Endothelial cell of umbilical vein (primary cell): ENCODE data around the gene ANP32B. TPM values are rescaled to one million over a fixed set of nuclear protein-coding genes. Genes with fewer than 3 reads are reported as not detected.
A peak's percentile ranks its signal among the peaks of the same experiment; 100 is the strongest.

ENCODE experiments used
- Bru-seq: library from RNA; stranded (reverse); fragments of 400-500 nt; gene quantifications from one replicate; lab custom pipeline; 2021; lab: Mats Ljungman, UMichigan
- BruChase-seq, 2 experiments: library from RNA; stranded (reverse); fragments of 400-500 nt; gene quantifications; one replicate each; lab custom pipeline; 2021; lab: Mats Ljungman, UMichigan
- BruUV-seq: library from RNA; stranded (reverse); fragments of 400-500 nt; replicated peaks from 2 replicates; lab custom pipeline; 2021; lab: Mats Ljungman, UMichigan
- CTCF ChIA-PET: fragments of 300-600, 350-600 bp; sonication (Branson Sonifier 250); formaldehyde crosslinking; loops from one replicate; lab custom pipeline; 2021; ENCODE audit warnings: antibody characterized with exemption, inconsistent platforms; lab: Charles Lee
- POLR2A ChIA-PET: fragments of 300-600, 350-600 bp; sonication (Branson Sonifier 250); formaldehyde crosslinking; loops from one replicate; lab custom pipeline; 2021; ENCODE audit warnings: antibody characterized with exemption, inconsistent platforms; lab: Charles Lee
- DNase-seq: peaks from one replicate; pipeline ENCODE4 v3.0.0-alpha.2; 2011; ENCODE audit warnings: low read depth, low spot score
- FAIRE-seq: peaks from 2 replicates; lab custom pipeline; 2011; peaks lifted over from hg19 to GRCh38; lab: Jason Lieb, UNC
- H2AFZ ChIP-seq: 2 replicates; pipeline ENCODE4 v1.6.0; 2012; ENCODE audit warnings: low read depth, low read length, control low read depth, inconsistent platforms
- H3K27ac ChIP-seq: 2 replicates; pipeline ENCODE4 v1.5.1; 2011; ENCODE audit warnings: low read depth, mild to moderate bottlenecking, control low read depth, low read length, moderate library complexity; ENCODE audit not compliant: insufficient read depth
- H3K27me3 ChIP-seq, 2 experiments: 2 replicates each; pipeline versions ENCODE4 v1.6.0 to v1.6.1; 2011; ENCODE audit warnings: low read length in 2 of 2, mixed read lengths in 1 of 2; ENCODE audit not compliant: control insufficient read depth in 2 of 2, insufficient read depth in 2 of 2
- H3K36me3 ChIP-seq, 2 experiments: 2 replicates in 1 of 2; 3 replicates in 1 of 2; pipeline ENCODE4 v1.5.1; 2011; ENCODE audit warnings: low read length in 2 of 2, mild to moderate bottlenecking in 1 of 2, moderate library complexity in 1 of 2; ENCODE audit not compliant: control insufficient read depth in 2 of 2, insufficient read depth in 2 of 2; ENCODE audit errors: extremely low read depth in 1 of 2
- H3K4me1 ChIP-seq: 3 replicates; pipeline ENCODE4 v1.5.1; 2011; ENCODE audit warnings: mild to moderate bottlenecking, low read length; ENCODE audit not compliant: control insufficient read depth, insufficient read depth; ENCODE audit errors: extremely low read depth
- H3K4me2 ChIP-seq: 2 replicates; pipeline ENCODE4 v1.6.1; 2011; ENCODE audit warnings: low read length, control low read depth, mixed read lengths; ENCODE audit not compliant: insufficient read depth
- H3K4me3 ChIP-seq, 3 experiments: fragments of 200-600 bp in 1 of 3; sonication (generic), shearing (Covaris generic) in 1 of 3; replicated peaks in 1 of 3; 2 replicates each; pipeline ENCODE4 v1.5.1; 2011 to 2016; ENCODE audit warnings: control low read depth in 3 of 3, low read length in 3 of 3, mild to moderate bottlenecking in 2 of 3, inconsistent platforms in 1 of 3, low read depth in 1 of 3, moderate library complexity in 1 of 3; ENCODE audit not compliant: insufficient read depth in 1 of 3
- H3K79me2 ChIP-seq: 2 replicates; pipeline ENCODE4 v1.6.0; 2012; ENCODE audit warnings: low read length, inconsistent platforms; ENCODE audit not compliant: control insufficient read depth, insufficient read depth
- H3K9ac ChIP-seq: replicated peaks from 2 replicates; pipeline ENCODE3; 2011; ENCODE audit warnings: low read length, control low read depth; ENCODE audit not compliant: insufficient read depth; ENCODE audit errors: extremely low read depth
- H3K9me1 ChIP-seq: replicated peaks from 3 replicates; pipeline ENCODE4 v1.6.0; 2011; ENCODE audit warnings: mild to moderate bottlenecking, low read length; ENCODE audit not compliant: control insufficient read depth, insufficient read depth; ENCODE audit errors: extremely low read depth
- H3K9me3 ChIP-seq: replicated peaks from 2 replicates; pipeline ENCODE4 v1.5.1; 2012; ENCODE audit warnings: low read length, inconsistent platforms; ENCODE audit not compliant: control insufficient read depth, insufficient read depth
- H4K20me1 ChIP-seq: replicated peaks from 2 replicates; pipeline ENCODE3; 2011; ENCODE audit warnings: mild to moderate bottlenecking, low read length; ENCODE audit not compliant: control insufficient read depth, insufficient read depth; ENCODE audit errors: extremely low read depth
- CTCF ChIP-seq, 2 donors: IDR thresholded peaks; 1 replicate in 1 of 2; 2 replicates in 1 of 2; pipeline ENCODE4 v1.5.1; 2011; ENCODE audit warnings: low read length in 2 of 2, mild to moderate bottlenecking in 2 of 2, moderate library complexity in 2 of 2, control low read depth in 1 of 2, inconsistent platforms in 1 of 2, low read depth in 1 of 2; ENCODE audit not compliant: insufficient read depth in 1 of 2; ENCODE audit errors: extremely low read depth in 1 of 2
- EZH2 ChIP-seq: IDR thresholded peaks from 2 replicates; pipeline ENCODE4 v1.6.1; 2012; ENCODE audit warnings: borderline replicate concordance, low read depth, mild to moderate bottlenecking, moderate library complexity, low read length, inconsistent platforms; ENCODE audit not compliant: severe bottlenecking
- FOS ChIP-seq: IDR thresholded peaks from 2 replicates; pipeline ENCODE4 v1.6.1; 2011; ENCODE audit warnings: mild to moderate bottlenecking, low read length, moderate library complexity, borderline replicate concordance; ENCODE audit not compliant: insufficient read depth
- JUN ChIP-seq: IDR thresholded peaks from 2 replicates; pipeline ENCODE4 v1.6.1; 2011; ENCODE audit warnings: borderline replicate concordance, low read depth; ENCODE audit not compliant: insufficient read length, insufficient read depth
- MAX ChIP-seq: IDR thresholded peaks from 2 replicates; pipeline ENCODE4 v1.6.1; 2011; ENCODE audit not compliant: insufficient read depth, insufficient read length
- MYC ChIP-seq: IDR thresholded peaks from one replicate; pipeline ENCODE4 v1.6.1; 2011; ENCODE audit warnings: mild to moderate bottlenecking, low read depth, low read length
- POLR2A ChIP-seq: IDR thresholded peaks from 2 replicates; pipeline ENCODE4 v1.6.1; 2012; ENCODE audit warnings: low read depth, mild to moderate bottlenecking, control low read depth, low read length
- POLR2AphosphoS5 ChIP-seq: IDR thresholded peaks from 2 replicates; pipeline ENCODE4 v1.6.1; 2012; ENCODE audit warnings: low read depth, mild to moderate bottlenecking, control low read depth, low read length, moderate library complexity; ENCODE audit not compliant: insufficient read depth
- dilution Hi-C: fragments of 300-500 bp; cut with MboI; formaldehyde crosslinking; loops from one replicate; pipeline ENCODE4 v1.15.0; 2019; ENCODE audit warnings: low sequenced_read_pairs; ENCODE audit not compliant: extremely low pct_ligation_motif_present
- intact Hi-C: fragments of 100-400 bp; cut with micrococcal nuclease; formaldehyde crosslinking; loops from one replicate; pipeline ENCODE4 v1.10.0; 2022
- long read RNA-seq: library from polyadenylated mRNA; stranded (forward); transcript quantifications from one replicate; pipeline ENCODE4 v2.0.0, GENCODE V29; 2021
- polyA minus RNA-seq, 3 experiments: library from RNA; depleted of rRNA, polyadenylated mRNA; stranded (reverse); fragments of >200 nt; gene quantifications; 1 replicate in 1 of 3; 2 replicates in 2 of 3; pipeline ENCODE4 v1.2.3, GENCODE V29; 2011
- polyA plus RNA-seq, 4 experiments: library from polyadenylated mRNA; depleted of rRNA in 3 of 4; stranded (reverse) in 3 of 4; unstranded in 1 of 4; fragments of >200 nt; gene quantifications; 2 replicates each; pipeline versions ENCODE4 v1.2.1 to v1.2.3, GENCODE V29; 2011 to 2012; ENCODE audit warnings: missing spikeins in 1 of 4
- total RNA-seq: library from RNA; stranded (reverse); gene quantifications from 2 replicates; pipeline ENCODE4 v1.2.3, GENCODE V29; 2021

ANP32B gene
- total RNA-seq = 152 and 173 TPM in 2 replicates
- 5.9 and 13.9 TPM in 2 replicates for polyA plus RNA-seq
- 46.4 and 47.0 TPM in 2 replicates for polyA plus RNA-seq (2011; cell fraction: cytosol; rRNA removed)
- polyA plus RNA-seq (2011; cell fraction: nucleus; rRNA removed) = 20.7 and 29.1 TPM in 2 replicates
- 165 and 251 TPM in 2 replicates for polyA plus RNA-seq (2012)
- polyA minus RNA-seq = 12.8 and 21.7 TPM in 2 replicates
- 47.4 TPM for polyA minus RNA-seq (2011; cell fraction: cytosol; rRNA and poly(A)+ RNA removed)
- polyA minus RNA-seq (2011; cell fraction: nucleus; rRNA and poly(A)+ RNA removed) = 17.1 and 20.9 TPM in 2 replicates
- percentile 97 among the genes with signal in this experiment for Bru-seq, nascent RNA
- BruChase-seq, experiment 1, labeled RNA remaining after a 6-hour chase = percentile 93 among the genes with signal in this experiment
- BruChase-seq, experiment 2, labeled RNA remaining after a 2-hour chase = percentile 87 among the genes with signal in this experiment
- long read RNA-seq, transcript ANP32B-201 (7 exons, 1,463 nt) = major isoform, 296 of 331 reads
- long read RNA-seq, partial matches to known transcripts = 17 of 331 reads
- long read RNA-seq, other reads (novel, unspliced or antisense) = 18 of 331 reads

DNA sequence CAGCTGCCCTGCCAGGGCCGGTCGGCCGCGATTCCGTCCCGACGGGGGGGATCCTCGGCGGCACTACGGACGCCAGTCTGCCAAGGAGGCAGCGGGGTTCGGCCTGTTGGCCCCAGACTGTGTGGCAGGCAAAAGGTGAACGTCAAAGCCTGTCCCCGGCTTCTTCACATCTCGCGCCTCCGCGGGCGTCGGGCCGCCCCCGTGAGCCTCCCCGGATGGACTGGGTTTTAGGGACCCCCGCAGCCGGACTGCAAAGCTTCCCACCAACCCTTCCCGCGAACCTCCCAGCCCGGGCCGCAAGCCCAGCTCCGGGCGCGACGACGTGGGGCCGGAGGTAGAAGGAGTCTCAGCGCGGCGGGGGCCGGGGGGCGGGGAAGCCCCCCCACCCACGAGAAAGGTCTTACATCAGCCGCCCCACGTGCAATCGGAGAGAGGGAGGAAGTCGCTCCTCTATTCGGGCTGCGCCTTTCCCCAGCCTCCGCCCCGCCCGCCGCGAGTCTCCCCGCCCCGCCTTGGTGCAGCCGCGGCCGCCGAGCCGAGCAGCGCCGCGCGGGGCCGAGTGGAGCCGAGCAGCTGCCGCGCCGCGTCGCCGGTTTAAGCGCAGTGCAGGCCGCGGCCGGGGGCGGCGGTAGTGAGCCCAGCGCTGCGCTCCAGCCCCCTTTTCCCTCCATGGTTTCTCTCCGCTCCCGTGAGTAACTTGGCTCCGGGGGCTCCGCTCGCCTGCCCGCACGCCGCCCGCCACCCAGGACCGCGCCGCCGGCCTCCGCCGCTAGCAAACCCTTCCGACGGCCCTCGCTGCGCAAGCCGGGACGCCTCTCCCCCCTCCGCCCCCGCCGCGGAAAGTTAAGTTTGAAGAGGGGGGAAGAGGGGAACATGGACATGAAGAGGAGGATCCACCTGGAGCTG, at the start of gene ANP32B:
Gene ANP32B (plus strand): TSS at position 659 of the 906 bp plus-strand sequence. CDS start 215 bp downstream, at position 874.
- Histone ChIP-seq H3K4me1 (peaks cover 24% of the 10 kb centered on the region), H3K27me3 (no peaks in the 10 kb centered on the region), H3K9me3 (no peaks in the 10 kb centered on the region), H2AFZ (peak within 1 kb of the TSS; percentile 79), H3K9me1 (no peaks in the 10 kb centered on the region), H3K36me3 (no peaks in the 10 kb centered on the region), H3K27ac (peak within 1 kb of the TSS; percentile 94), H3K4me2 (peak within 1 kb of the TSS; percentile 94), H3K79me2 (peaks cover 47% of the 10 kb centered on the region), H3K9ac (peak within 1 kb of the TSS; percentile 95), H3K4me3 (peak within 1 kb of the TSS; percentile 64 to 90 (median 75)), H4K20me1 (peaks cover 5% of the 10 kb centered on the region)
- ChIA-PET POLR2A (interaction anchor here (1.0 to 1.1 kb wide), 2 partner anchors 61 to 74 kb away, joined by 3 to 4 read pairs; partner anchors contain the start of genes NANS and TRMO), CTCF (interaction anchor here (0.7 to 4.1 kb wide), 12 partner anchors 9 to 107 kb away, joined by 3 to 37 read pairs (median 5); partner anchors contain the start of genes NANS and TRMO)
- TSS peak; percentile 72 for BruUV-seq
- intact Hi-C loops (loop anchor here (1.0 kb wide), 7 partner anchors 27 to 349 kb away; partner anchors contain the start of genes CORO2A and NANS), dilution Hi-C loops (no loop called here)
- FAIRE-seq (peak; percentile 92), DNase-seq (peak; percentile 92)
- TF ChIP-seq MAX = peak; percentile 62
- TF ChIP-seq FOS = no peak
- TF ChIP-seq JUN = no peak
- peak; percentile 53 for TF ChIP-seq POLR2A
- TF ChIP-seq MYC = peak; percentile 86
- TF ChIP-seq CTCF (IDR thresholded peaks at IDR 0.05; ENCODE audit: extremely low read depth in 1 of 2, insufficient read depth in 1 of 2, low read depth in 1 of 2, low read length in 2 of 2) = peak; percentile 86 to 88
- peak; percentile 75 for TF ChIP-seq POLR2AphosphoS5
- no peak for TF ChIP-seq EZH2
